HCT116 (cell line): Measurements from ENCODE around the gene SLAMF7. TPM values are rescaled to one million over a fixed set of nuclear protein-coding genes. Genes with fewer than 3 reads are reported as not detected.

ENCODE experiments used
- ATAC-seq: fragments of 200-7000 bp; cut with Tn5 transposase; 2 replicates; pipeline ENCODE4 v1.9.1; 2020; ENCODE audit warnings: mild to moderate bottlenecking, moderate library complexity
- BruUV-seq: library from RNA; stranded (reverse); fragments of 400-500 nt; replicated peaks from 2 replicates; lab custom pipeline; 2021; lab: Mats Ljungman, UMichigan
- CTCF ChIA-PET: fragments of 300-600 bp; sonication (Branson Sonifier 250); formaldehyde crosslinking; loops from one replicate; lab custom pipeline; 2021; ENCODE audit warnings: antibody characterized with exemption; lab: Charles Lee
- POLR2A ChIA-PET: fragments of 300-600, 350-600 bp; sonication (Branson Sonifier 250); formaldehyde crosslinking; loops from one replicate; lab custom pipeline; 2021; ENCODE audit warnings: antibody characterized with exemption; lab: Charles Lee
- RAD21 ChIA-PET, 2 experiments: fragments of 300-600 bp; sonication (Branson Sonifier 250); formaldehyde crosslinking; loops; one replicate each; lab custom pipeline; 2023; ENCODE audit warnings: low total read pairs in 2 of 2; ENCODE audit not compliant: uncharacterized antibody in 2 of 2, unreplicated experiment in 2 of 2, low non-redundant PET in 1 of 2; lab: Charles Lee
- DNase-seq: peaks from one replicate; pipeline ENCODE4 v3.0.0-alpha.2; 2010; ENCODE audit warnings: low read depth, low spot score
- H2AFZ ChIP-seq: fragments of 200-600 bp; shearing (Covaris generic), sonication (generic); 2 replicates; pipeline ENCODE4 v1.6.1; 2017; ENCODE audit warnings: low read depth, mixed run types, mixed read lengths, antibody characterized with exemption, low read length; ENCODE audit not compliant: poor library complexity, severe bottlenecking
- H3K27ac ChIP-seq: 2 replicates; pipeline ENCODE4 v1.5.1; 2012; ENCODE audit warnings: low read depth, low read length
- H3K27me3 ChIP-seq: fragments of 200-600 bp; sonication (generic); 2 replicates; pipeline ENCODE4 v1.6.1; 2016; ENCODE audit warnings: mixed run types, low read length, mixed read lengths; ENCODE audit not compliant: insufficient read depth
- H3K36me3 ChIP-seq, 2 experiments: fragments of 200-500 bp in 1 of 2; fragments of 200-600 bp in 1 of 2; sonication (Bioruptor generic) in 1 of 2; sonication (generic) in 1 of 2; 2 replicates each; pipeline versions ENCODE4 v1.5.1 to v1.6.1; 2014 to 2016; ENCODE audit warnings: low read length in 2 of 2, inconsistent platforms in 1 of 2, mixed read lengths in 1 of 2, mixed run types in 1 of 2; ENCODE audit not compliant: insufficient read depth in 2 of 2, control insufficient read depth in 1 of 2
- H3K4me1 ChIP-seq, 2 experiments: fragments of 200-600 bp in 1 of 2; sonication (generic) in 1 of 2; 2 replicates each; pipeline versions ENCODE4 v1.5.1 to v1.6.1; 2012 to 2017; ENCODE audit warnings: low read length in 2 of 2, inconsistent platforms in 1 of 2, mild to moderate bottlenecking in 1 of 2, mixed read lengths in 1 of 2, mixed run types in 1 of 2, moderate library complexity in 1 of 2; ENCODE audit not compliant: insufficient read depth in 2 of 2, control insufficient read depth in 1 of 2
- H3K4me2 ChIP-seq: fragments of 200-600 bp; sonication (generic); 2 replicates; pipeline ENCODE4 v1.6.1; 2017; ENCODE audit warnings: mixed run types, low read length, mixed read lengths
- H3K4me3 ChIP-seq, 2 experiments: fragments of 200-600 bp in 1 of 2; sonication (generic) in 1 of 2; replicated peaks in 1 of 2; 2 replicates each; pipeline ENCODE4 v1.5.1; 2011 to 2016; ENCODE audit warnings: low read length in 2 of 2, control low read depth in 1 of 2, low read depth in 1 of 2, mild to moderate bottlenecking in 1 of 2, mixed read lengths in 1 of 2, mixed run types in 1 of 2
- H3K79me2 ChIP-seq: fragments of 200-600 bp; sonication (generic); 2 replicates; pipeline ENCODE4 v1.6.1; 2017; ENCODE audit warnings: mild to moderate bottlenecking, mixed run types, low read length, moderate library complexity, mixed read lengths; ENCODE audit not compliant: insufficient read depth
- H3K9ac ChIP-seq: fragments of 200-600 bp; sonication (generic); 2 replicates; pipeline ENCODE4 v1.6.1; 2016; ENCODE audit warnings: low read length, mixed read lengths
- H3K9me2 ChIP-seq: fragments of 200-600 bp; sonication (generic), shearing (Covaris generic); 2 replicates; pipeline ENCODE4 v1.6.1; 2017; ENCODE audit warnings: mixed run types, mild to moderate bottlenecking, moderate library complexity; ENCODE audit not compliant: insufficient read depth
- H3K9me3 ChIP-seq, 2 experiments: fragments of 200-500 bp in 1 of 2; fragments of 200-600 bp in 1 of 2; sonication (Bioruptor generic) in 1 of 2; sonication (generic) in 1 of 2; 2 replicates each; pipeline ENCODE4 v1.6.1; 2014 to 2017; ENCODE audit warnings: low read length in 2 of 2, mixed read lengths in 2 of 2, inconsistent platforms in 1 of 2, low read depth in 1 of 2, mild to moderate bottlenecking in 1 of 2, mixed run types in 1 of 2, moderate library complexity in 1 of 2; ENCODE audit not compliant: control insufficient read depth in 1 of 2, insufficient read depth in 1 of 2
- H4K20me1 ChIP-seq: fragments of 200-600 bp; sonication (generic), shearing (Covaris generic); 2 replicates; pipeline ENCODE4 v1.6.1; 2017; ENCODE audit warnings: mixed run types, mild to moderate bottlenecking, moderate library complexity; ENCODE audit not compliant: insufficient read depth
- ELF1 ChIP-seq: IDR thresholded peaks from 2 replicates; pipeline ENCODE4 v1.6.1; 2012; ENCODE audit warnings: low read depth, borderline replicate concordance
- EZH2 ChIP-seq: fragments of 200-600 bp; sonication (generic); IDR thresholded peaks from 2 replicates; pipeline ENCODE4 v1.6.1; 2017; ENCODE audit warnings: antibody characterized with exemption, mixed run types
- EZH2phosphoT487 ChIP-seq: fragments of 200-600 bp; IDR thresholded peaks from 2 replicates; pipeline ENCODE4 v1.6.1; 2018; ENCODE audit warnings: antibody characterized with exemption, borderline replicate concordance
- JUND ChIP-seq: IDR thresholded peaks from 2 replicates; pipeline ENCODE4 v1.6.1; 2012
- SP1 ChIP-seq: IDR thresholded peaks from 2 replicates; pipeline ENCODE4 v1.6.1; 2012; ENCODE audit warnings: low read depth
- YY1 ChIP-seq: IDR thresholded peaks from 2 replicates; pipeline ENCODE4 v1.6.1; 2011; ENCODE audit warnings: low read length, low read depth, moderate library complexity, mild to moderate bottlenecking; ENCODE audit not compliant: insufficient replicate concordance; ENCODE audit errors: extremely low read depth
- ZFX ChIP-seq: fragments of 450-650 bp; IDR thresholded peaks from 2 replicates; pipeline ENCODE4 v1.6.1; 2017
- intact Hi-C: fragments of 100-400 bp; cut with micrococcal nuclease; formaldehyde crosslinking; loops from 2 replicates; pipeline ENCODE4 v1.10.0; 2022
- total RNA-seq: library from RNA; stranded (reverse); gene quantifications from one replicate; pipeline ENCODE4 v1.2.1, GENCODE V29; 2021; ENCODE audit not compliant: unreplicated experiment
- TF ChIP-seq, protein P1 (sequence below), 3 experiments: fragments of 200-600 bp in 1 of 3; sonication (generic) in 1 of 3; IDR thresholded peaks in 2 of 3; conservative IDR thresholded peaks in 1 of 3; 2 replicates each; pipeline ENCODE4 v1.5.1; 2012 to 2017; ENCODE audit warnings: low read depth in 2 of 3, low read length in 2 of 3, antibody characterized with exemption in 1 of 3, borderline replicate concordance in 1 of 3, control low read depth in 1 of 3, mild to moderate bottlenecking in 1 of 3, mixed read lengths in 1 of 3, mixed run types in 1 of 3, moderate library complexity in 1 of 3; ENCODE audit not compliant: insufficient read depth in 1 of 3
- TF ChIP-seq, protein P2 (sequence below): IDR thresholded peaks from 2 replicates; pipeline ENCODE4 v1.6.1; 2012; ENCODE audit warnings: low read depth
- TF ChIP-seq, protein P3 (sequence below): IDR thresholded peaks from 2 replicates; pipeline ENCODE4 v1.6.1; 2012
- TF ChIP-seq, protein P4 (sequence below): IDR thresholded peaks from 2 replicates; pipeline ENCODE4 v1.6.1; 2012

The SLAMF7 gene
- total RNA-seq, 1 experiment from 2014 or later, result 0.34 TPM

DNA sequence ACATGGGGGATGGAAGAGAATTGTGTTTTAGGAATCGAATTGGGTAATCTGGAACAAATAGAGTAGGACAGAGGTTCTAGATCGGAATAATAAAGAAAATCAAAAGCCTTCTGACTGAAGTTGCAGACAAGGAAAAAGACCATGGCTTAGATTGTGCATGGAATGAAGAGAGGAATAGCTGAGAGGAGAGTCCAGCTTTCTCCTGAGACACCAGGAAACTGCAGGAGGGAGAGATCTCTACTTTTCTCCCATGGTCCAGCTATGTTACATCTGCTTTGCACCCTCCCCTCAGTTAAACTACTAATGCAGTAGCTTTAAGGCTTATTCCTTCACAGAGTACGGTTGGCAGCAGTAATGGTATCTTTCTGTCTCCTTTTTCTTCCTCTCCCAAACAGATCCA is 13.4 kb downstream of the SLAMF7 start:
- H3K79me2 ChIP-seq, result no peaks in the 10 kb centered on the region
- intact Hi-C loops, result no loop called here
- no peak for DNase-seq
- no peaks in the 10 kb centered on the region for H3K9me3 ChIP-seq
- RAD21 ChIA-PET, result no interaction called here
- TF ChIP-seq ZFX (no peak), YY1 (no peak), JUND (no peak), ELF1 (no peak), EZH2 (no peak), SP1 (no peak), EZH2phosphoT487 (no peak)
- TF ChIP-seq, protein P1, sequence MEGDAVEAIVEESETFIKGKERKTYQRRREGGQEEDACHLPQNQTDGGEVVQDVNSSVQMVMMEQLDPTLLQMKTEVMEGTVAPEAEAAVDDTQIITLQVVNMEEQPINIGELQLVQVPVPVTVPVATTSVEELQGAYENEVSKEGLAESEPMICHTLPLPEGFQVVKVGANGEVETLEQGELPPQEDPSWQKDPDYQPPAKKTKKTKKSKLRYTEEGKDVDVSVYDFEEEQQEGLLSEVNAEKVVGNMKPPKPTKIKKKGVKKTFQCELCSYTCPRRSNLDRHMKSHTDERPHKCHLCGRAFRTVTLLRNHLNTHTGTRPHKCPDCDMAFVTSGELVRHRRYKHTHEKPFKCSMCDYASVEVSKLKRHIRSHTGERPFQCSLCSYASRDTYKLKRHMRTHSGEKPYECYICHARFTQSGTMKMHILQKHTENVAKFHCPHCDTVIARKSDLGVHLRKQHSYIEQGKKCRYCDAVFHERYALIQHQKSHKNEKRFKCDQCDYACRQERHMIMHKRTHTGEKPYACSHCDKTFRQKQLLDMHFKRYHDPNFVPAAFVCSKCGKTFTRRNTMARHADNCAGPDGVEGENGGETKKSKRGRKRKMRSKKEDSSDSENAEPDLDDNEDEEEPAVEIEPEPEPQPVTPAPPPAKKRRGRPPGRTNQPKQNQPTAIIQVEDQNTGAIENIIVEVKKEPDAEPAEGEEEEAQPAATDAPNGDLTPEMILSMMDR (IDR thresholded peaks at IDR 0.05 in 2 of 3, conservative IDR thresholded peaks at IDR 0.05 in 1 of 3; ENCODE audit: borderline replicate concordance in 1 of 3, insufficient read depth in 1 of 3, low read depth in 2 of 3, low read length in 2 of 3), result no peak
- TF ChIP-seq, protein P2, sequence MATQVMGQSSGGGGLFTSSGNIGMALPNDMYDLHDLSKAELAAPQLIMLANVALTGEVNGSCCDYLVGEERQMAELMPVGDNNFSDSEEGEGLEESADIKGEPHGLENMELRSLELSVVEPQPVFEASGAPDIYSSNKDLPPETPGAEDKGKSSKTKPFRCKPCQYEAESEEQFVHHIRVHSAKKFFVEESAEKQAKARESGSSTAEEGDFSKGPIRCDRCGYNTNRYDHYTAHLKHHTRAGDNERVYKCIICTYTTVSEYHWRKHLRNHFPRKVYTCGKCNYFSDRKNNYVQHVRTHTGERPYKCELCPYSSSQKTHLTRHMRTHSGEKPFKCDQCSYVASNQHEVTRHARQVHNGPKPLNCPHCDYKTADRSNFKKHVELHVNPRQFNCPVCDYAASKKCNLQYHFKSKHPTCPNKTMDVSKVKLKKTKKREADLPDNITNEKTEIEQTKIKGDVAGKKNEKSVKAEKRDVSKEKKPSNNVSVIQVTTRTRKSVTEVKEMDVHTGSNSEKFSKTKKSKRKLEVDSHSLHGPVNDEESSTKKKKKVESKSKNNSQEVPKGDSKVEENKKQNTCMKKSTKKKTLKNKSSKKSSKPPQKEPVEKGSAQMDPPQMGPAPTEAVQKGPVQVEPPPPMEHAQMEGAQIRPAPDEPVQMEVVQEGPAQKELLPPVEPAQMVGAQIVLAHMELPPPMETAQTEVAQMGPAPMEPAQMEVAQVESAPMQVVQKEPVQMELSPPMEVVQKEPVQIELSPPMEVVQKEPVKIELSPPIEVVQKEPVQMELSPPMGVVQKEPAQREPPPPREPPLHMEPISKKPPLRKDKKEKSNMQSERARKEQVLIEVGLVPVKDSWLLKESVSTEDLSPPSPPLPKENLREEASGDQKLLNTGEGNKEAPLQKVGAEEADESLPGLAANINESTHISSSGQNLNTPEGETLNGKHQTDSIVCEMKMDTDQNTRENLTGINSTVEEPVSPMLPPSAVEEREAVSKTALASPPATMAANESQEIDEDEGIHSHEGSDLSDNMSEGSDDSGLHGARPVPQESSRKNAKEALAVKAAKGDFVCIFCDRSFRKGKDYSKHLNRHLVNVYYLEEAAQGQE, result no peak
- TF ChIP-seq, protein P3, sequence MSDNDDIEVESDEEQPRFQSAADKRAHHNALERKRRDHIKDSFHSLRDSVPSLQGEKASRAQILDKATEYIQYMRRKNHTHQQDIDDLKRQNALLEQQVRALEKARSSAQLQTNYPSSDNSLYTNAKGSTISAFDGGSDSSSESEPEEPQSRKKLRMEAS, result no peak
- TF ChIP-seq, protein P4, sequence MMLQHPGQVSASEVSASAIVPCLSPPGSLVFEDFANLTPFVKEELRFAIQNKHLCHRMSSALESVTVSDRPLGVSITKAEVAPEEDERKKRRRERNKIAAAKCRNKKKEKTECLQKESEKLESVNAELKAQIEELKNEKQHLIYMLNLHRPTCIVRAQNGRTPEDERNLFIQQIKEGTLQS, result no peak
- TF ChIP-seq, all 23 proteins: peak for 0
- Histone ChIP-seq H3K4me2 (no peak overlapping the region), H3K27me3 (peaks cover 7% of the 10 kb centered on the region; the same call in 1 of the 2 replicates), H3K9ac (no peak overlapping the region), H3K9me2 (no peaks in the 10 kb centered on the region), H3K4me1 (no peaks in the 10 kb centered on the region; a peak in 1 of 4 replicates), H3K27ac (no peak overlapping the region), H4K20me1 (no peaks in the 10 kb centered on the region), H2AFZ (no peak overlapping the region), H3K4me3 (no peak overlapping the region), H3K36me3 (no peaks in the 10 kb centered on the region)
- no TSS peak for BruUV-seq
- ChIA-PET POLR2A (no interaction called here), CTCF (no interaction called here)
- no peak for ATAC-seq
